ENCODE measurements around the gene SENP1.

The SENP1 gene

DNA sequence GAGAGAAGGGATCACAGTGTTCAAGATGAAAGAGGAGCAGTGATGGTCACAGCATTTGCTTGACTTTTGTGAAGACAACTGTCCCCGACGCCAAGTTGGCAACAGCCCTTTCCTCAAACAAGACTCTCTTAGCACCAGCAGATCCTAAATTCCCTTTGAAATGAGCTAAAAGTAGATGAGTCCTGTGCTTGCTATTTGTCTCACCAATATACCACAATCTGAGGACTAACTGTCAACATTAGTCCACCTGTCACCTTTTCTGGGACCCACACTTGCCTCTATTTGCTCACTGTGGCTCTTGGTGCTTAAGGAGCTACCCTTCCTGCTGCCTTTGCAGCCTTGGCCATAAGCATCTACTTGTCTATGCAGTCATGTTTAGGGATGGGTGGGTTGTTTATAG lies 54.2 kb downstream of the SENP1 start:
- no peak for DNase-seq (ENCODE audit: low read depth)
- no peak overlapping the region for H3K4me3 ChIP-seq (ENCODE audit: control insufficient read depth, low read depth, low read length)
- TF ChIP-seq, protein P1, sequence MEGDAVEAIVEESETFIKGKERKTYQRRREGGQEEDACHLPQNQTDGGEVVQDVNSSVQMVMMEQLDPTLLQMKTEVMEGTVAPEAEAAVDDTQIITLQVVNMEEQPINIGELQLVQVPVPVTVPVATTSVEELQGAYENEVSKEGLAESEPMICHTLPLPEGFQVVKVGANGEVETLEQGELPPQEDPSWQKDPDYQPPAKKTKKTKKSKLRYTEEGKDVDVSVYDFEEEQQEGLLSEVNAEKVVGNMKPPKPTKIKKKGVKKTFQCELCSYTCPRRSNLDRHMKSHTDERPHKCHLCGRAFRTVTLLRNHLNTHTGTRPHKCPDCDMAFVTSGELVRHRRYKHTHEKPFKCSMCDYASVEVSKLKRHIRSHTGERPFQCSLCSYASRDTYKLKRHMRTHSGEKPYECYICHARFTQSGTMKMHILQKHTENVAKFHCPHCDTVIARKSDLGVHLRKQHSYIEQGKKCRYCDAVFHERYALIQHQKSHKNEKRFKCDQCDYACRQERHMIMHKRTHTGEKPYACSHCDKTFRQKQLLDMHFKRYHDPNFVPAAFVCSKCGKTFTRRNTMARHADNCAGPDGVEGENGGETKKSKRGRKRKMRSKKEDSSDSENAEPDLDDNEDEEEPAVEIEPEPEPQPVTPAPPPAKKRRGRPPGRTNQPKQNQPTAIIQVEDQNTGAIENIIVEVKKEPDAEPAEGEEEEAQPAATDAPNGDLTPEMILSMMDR (IDR thresholded peaks at IDR 0.05; ENCODE audit: control insufficient read depth, insufficient read depth, low read depth, low read length, missing control alignments), result no peak

DNA sequence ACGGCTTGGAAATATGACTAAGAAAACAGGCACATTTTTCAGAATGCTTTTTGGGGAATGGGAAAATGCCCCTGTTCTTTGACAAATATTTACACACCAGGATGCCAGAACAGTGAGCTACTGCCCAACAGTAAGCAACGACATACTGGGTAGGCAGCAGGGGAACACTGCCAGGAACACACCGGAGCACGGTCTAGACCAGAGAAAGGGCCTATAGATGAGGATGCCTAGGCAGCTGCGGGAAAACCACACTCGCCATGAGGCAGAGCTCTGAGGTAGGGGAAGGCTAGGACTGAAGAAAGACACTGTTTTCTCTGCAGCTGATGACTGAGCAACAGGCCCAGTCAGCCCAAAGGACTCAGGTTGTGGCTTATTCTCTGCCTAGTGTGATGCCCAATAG lies 55.7 kb downstream of the SENP1 start:
- H3K4me3 ChIP-seq (ENCODE audit: control insufficient read depth, low read depth, low read length), result no peak overlapping the region
- TF ChIP-seq, protein P1 (IDR thresholded peaks at IDR 0.05; ENCODE audit: control insufficient read depth, insufficient read depth, low read depth, low read length, missing control alignments), result no peak
- no peak for DNase-seq (ENCODE audit: low read depth)

DNA sequence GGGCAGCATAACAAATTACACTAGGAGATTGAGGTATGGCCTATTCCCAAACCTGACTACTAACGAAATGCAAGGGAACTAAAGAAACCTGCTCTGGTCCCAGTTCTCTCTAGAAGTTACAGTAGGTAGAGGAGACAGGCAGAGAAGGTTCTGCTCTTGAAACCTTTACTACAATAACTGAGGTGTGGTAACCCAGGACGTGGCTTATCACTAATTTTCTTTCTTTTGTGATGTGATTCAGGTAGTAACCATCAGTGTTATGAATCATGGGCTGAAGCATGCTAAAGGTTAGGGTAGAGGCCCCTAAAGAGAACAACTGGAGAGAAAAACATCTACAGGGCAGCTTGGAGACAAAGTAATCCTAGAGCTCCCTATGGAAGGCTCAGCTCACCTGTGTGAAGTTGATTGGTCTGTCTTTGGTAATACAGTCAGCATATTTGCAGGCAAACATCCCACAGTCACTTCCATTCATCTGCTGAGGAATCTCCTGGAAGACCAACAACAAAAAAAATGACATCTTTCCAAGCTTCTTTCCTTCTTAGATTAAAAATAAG lies 59.8 kb downstream of the SENP1 start:
- no peak overlapping the region for H3K4me3 ChIP-seq (ENCODE audit: control insufficient read depth, low read depth, low read length)
- no peak for DNase-seq (ENCODE audit: low read depth)
- TF ChIP-seq, protein P1 (IDR thresholded peaks at IDR 0.05; ENCODE audit: control insufficient read depth, insufficient read depth, low read depth, low read length, missing control alignments), result no peak

DNA sequence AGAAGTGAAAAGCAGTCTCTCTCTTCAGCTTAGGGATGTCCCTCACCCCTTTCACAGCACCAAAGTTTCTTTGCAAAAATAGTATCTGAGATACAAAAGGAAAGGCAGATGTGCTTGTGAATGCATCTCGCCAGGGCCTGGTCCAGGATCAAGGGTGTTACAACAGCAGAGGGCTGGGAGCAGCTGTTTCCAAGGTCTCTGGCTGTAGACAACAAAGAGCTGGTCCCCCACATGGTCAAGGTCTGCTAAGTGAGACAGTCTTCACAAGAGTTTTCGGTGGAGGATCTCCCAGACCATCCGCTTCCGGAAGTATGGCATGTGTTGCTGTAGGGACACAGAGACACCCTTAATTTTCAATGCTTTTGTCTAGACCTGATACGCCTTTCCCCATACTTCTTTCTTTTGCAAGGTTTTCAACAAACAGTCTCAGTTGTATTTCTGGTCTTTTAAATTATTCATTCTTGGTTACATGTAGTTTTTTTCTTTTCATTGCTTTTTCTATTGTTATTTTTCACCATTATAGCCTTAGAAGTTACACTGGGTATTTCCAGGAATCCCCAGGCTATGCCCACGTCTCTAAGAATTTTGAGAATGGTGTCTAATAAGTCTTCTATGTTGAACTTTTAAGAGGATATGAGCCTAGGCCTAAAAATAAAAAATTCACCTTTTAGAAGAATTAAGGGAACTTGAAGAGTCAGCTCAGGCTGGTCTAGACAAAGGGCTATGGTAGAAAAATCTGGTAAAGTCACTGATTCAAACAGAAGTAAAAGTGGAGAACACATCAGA lies 60.6 kb downstream of the SENP1 start:
- TF ChIP-seq, protein P1 (IDR thresholded peaks at IDR 0.05; ENCODE audit: control insufficient read depth, insufficient read depth, low read depth, low read length, missing control alignments), result no peak
- no peak overlapping the region for H3K4me3 ChIP-seq (ENCODE audit: control insufficient read depth, low read depth, low read length)
- no peak for DNase-seq (ENCODE audit: low read depth)

DNA sequence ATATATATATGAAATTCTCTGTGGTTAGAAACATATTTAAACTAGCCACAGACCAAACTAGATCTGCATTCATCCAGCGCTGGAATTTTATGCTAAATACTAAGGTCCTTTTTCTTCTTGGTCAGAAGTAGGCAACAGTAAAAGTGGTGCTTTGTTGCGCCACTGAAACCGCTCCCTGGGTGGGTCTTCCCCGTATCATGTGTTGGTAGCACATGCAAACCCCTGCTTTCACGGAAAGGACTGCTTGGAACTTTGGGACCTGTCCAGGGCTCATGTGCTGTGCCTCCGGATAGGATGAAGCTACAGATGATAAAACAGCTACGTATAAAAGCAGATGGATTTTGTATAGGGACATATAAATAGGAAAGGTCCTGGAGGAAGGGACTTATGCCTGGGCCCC lies 61.5 kb downstream of the SENP1 start:
- DNase-seq (ENCODE audit: low read depth), result no peak
- TF ChIP-seq, protein P1 (IDR thresholded peaks at IDR 0.05; ENCODE audit: control insufficient read depth, insufficient read depth, low read depth, low read length, missing control alignments), result no peak
- no peak overlapping the region for H3K4me3 ChIP-seq (ENCODE audit: control insufficient read depth, low read depth, low read length)

DNA sequence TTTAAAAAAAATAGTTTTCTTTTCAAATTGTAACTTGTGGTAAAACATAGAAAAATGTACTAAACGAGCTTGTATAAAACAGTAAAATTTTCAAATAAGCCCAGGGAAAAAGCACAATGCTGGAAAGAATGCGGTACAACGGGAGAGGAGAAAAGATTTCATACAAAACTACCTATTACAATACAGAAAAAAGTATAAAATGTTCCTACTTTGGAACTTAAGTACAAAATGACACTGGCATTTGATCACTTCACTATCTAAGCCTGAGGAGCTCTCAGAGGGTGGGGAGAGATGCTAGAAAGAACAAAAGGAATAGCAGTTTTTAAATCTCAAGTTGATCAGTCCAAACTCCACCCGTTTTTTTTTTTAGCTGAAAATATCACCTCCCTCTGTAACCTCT lies 62.1 kb downstream of the SENP1 start:
- H3K4me3 ChIP-seq (ENCODE audit: control insufficient read depth, low read depth, low read length), result no peak overlapping the region
- TF ChIP-seq, protein P1 (IDR thresholded peaks at IDR 0.05; ENCODE audit: control insufficient read depth, insufficient read depth, low read depth, low read length, missing control alignments), result no peak
- DNase-seq (ENCODE audit: low read depth), result no peak
